Measurements from ENCODE around the gene CPNE5. TPM values are rescaled to one million over a fixed set of nuclear protein-coding genes. Genes with fewer than 3 reads are reported as not detected.

Gene CPNE5
- total RNA-seq, 1 donor, result 0.18 TPM

- DNase-seq (ENCODE audit: low read depth), result no peak
- no peak overlapping the region for H3K4me3 ChIP-seq (ENCODE audit: low read depth, low read length)
- TF ChIP-seq CTCF (IDR thresholded peaks at IDR 0.05; ENCODE audit: insufficient read depth, low read length), result no peak
These were observed 53.1 kb downstream of the CPNE5 start for GRCh38 chr6:36786055-36786675.

GRCh38 chr6:36784376-36784636 is 54.9 kb downstream of the CPNE5 start:
- H3K4me3 ChIP-seq (ENCODE audit: low read depth, low read length), result no peak overlapping the region
- TF ChIP-seq CTCF (IDR thresholded peaks at IDR 0.05; ENCODE audit: insufficient read depth, low read length), result no peak
- no peak for DNase-seq (ENCODE audit: low read depth)

- no peak for TF ChIP-seq CTCF (IDR thresholded peaks at IDR 0.05; ENCODE audit: insufficient read depth, low read length)
- no peak overlapping the region for H3K4me3 ChIP-seq (ENCODE audit: low read depth, low read length)
- peak; percentile 35 for DNase-seq (ENCODE audit: low read depth)
These were observed 55.5 kb downstream of the CPNE5 start for GRCh38 chr6:36783603-36784375.

- no peak for DNase-seq (ENCODE audit: low read depth)
- H3K4me3 ChIP-seq (ENCODE audit: low read depth, low read length), result no peak overlapping the region
- no peak for TF ChIP-seq CTCF (IDR thresholded peaks at IDR 0.05; ENCODE audit: insufficient read depth, low read length)
These were observed 57.6 kb downstream of the CPNE5 start for GRCh38 chr6:36781669-36782068.

GRCh38 chr6:36780442-36781177 is 58.6 kb downstream of the CPNE5 start:
- no peak for DNase-seq (ENCODE audit: low read depth)
- no peak overlapping the region for H3K4me3 ChIP-seq (ENCODE audit: low read depth, low read length)
- no peak for TF ChIP-seq CTCF (IDR thresholded peaks at IDR 0.05; ENCODE audit: insufficient read depth, low read length)

- no peak for DNase-seq (ENCODE audit: low read depth)
- H3K4me3 ChIP-seq (ENCODE audit: low read depth, low read length), result no peak overlapping the region
- no peak for TF ChIP-seq CTCF (IDR thresholded peaks at IDR 0.05; ENCODE audit: insufficient read depth, low read length)
These were observed 60.0 kb downstream of the CPNE5 start for GRCh38 chr6:36779227-36779626.

Measured in fibroblast of the aortic adventitia (primary cell).